Upper lobe of right lung (tissue), 1 donor: ENCODE data around the gene CAND2. TPM values are rescaled to one million over a fixed set of nuclear protein-coding genes. Genes with fewer than 3 reads are reported as not detected.
"Not testable (repeated sequence)": the region's sequence is repeated elsewhere in the genome, so short reads cannot be mapped to it uniquely, and the experiment has no call there.

Experiments used
- ATAC-seq: fragments of 200-7000 bp; cut with Tn5 transposase; one replicate; pipeline ENCODE4 v1.9.1; 2020; ENCODE audit warnings: mild to moderate bottlenecking, moderate library complexity
- DNase-seq: peaks from one replicate; pipeline ENCODE4 v3.0.0-alpha.2; 2020
- H3K27ac ChIP-seq: fragments of 200-600 bp; one replicate; pipeline ENCODE4 v1.8.0; 2022
- H3K27me3 ChIP-seq: fragments of 200-600 bp; one replicate; pipeline ENCODE4 v1.8.0; 2022; ENCODE audit warnings: mild to moderate bottlenecking
- H3K36me3 ChIP-seq: fragments of 200-600 bp; one replicate; pipeline ENCODE4 v1.8.0; 2022
- H3K4me1 ChIP-seq: fragments of 200-600 bp; one replicate; pipeline ENCODE4 v1.8.0; 2022
- H3K4me3 ChIP-seq: fragments of 200-600 bp; one replicate; pipeline ENCODE4 v1.8.0; 2022; ENCODE audit warnings: mild to moderate bottlenecking
- H3K9me3 ChIP-seq: fragments of 200-600 bp; one replicate; pipeline ENCODE4 v1.8.0; 2022
- intact Hi-C: fragments of 100-400 bp; cut with DNase I; formaldehyde crosslinking; loops from one replicate; pipeline ENCODE4 v1.11.0; 2022
- total RNA-seq: library from RNA; stranded (reverse); fragmentation: NEBNext Ultra II Directional; extraction: Animal tissue kit (Norgen Biotek cat#: 25700); gene quantifications from one replicate; pipeline ENCODE4 v1.2.1, GENCODE V29; 2021
- TF ChIP-seq, protein P1 (sequence below): fragments of 200-600 bp; IDR thresholded peaks from one replicate; pipeline ENCODE4 v1.8.0; 2022; ENCODE audit warnings: antibody characterized with exemption
- donor health status: DM: no; HTN: yes; CAD: no; lungs with severe emphysema.

Gene CAND2
- total RNA-seq, 1 donor from 2014 or later, result 7.8 TPM

DNA sequence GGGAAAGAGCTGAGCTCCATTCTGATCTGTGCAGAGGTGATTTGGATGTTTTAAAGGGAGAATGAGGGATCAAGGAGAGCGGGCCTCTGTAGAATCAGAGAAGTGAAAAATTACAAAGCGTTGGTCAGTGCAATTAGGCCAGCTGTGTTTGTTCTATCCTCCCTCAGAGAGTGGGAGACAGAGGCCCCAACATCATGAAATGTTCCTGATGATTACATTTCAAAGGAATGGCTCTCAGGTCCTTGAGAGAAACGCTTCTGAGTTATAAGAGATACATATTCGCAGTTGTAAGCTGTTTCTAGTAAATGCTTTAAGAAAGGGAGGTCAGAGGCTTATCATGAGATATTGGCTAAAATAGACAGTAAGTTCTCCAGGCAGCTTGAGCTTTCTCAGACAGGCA is 15.7 kb upstream of the CAND2 start:
- H3K27ac ChIP-seq, result no peak overlapping the region
- no peak for DNase-seq
- no peak for ATAC-seq
- H3K27me3 ChIP-seq, result no peaks in the 10 kb centered on the region
- H3K9me3 ChIP-seq, result no peaks in the 10 kb centered on the region
- TF ChIP-seq, protein P1, sequence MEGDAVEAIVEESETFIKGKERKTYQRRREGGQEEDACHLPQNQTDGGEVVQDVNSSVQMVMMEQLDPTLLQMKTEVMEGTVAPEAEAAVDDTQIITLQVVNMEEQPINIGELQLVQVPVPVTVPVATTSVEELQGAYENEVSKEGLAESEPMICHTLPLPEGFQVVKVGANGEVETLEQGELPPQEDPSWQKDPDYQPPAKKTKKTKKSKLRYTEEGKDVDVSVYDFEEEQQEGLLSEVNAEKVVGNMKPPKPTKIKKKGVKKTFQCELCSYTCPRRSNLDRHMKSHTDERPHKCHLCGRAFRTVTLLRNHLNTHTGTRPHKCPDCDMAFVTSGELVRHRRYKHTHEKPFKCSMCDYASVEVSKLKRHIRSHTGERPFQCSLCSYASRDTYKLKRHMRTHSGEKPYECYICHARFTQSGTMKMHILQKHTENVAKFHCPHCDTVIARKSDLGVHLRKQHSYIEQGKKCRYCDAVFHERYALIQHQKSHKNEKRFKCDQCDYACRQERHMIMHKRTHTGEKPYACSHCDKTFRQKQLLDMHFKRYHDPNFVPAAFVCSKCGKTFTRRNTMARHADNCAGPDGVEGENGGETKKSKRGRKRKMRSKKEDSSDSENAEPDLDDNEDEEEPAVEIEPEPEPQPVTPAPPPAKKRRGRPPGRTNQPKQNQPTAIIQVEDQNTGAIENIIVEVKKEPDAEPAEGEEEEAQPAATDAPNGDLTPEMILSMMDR, result no peak
- no peak overlapping the region for H3K4me3 ChIP-seq
- H3K4me1 ChIP-seq, result no peaks in the 10 kb centered on the region
- intact Hi-C loops, result no loop called here
- no peaks in the 10 kb centered on the region for H3K36me3 ChIP-seq

DNA sequence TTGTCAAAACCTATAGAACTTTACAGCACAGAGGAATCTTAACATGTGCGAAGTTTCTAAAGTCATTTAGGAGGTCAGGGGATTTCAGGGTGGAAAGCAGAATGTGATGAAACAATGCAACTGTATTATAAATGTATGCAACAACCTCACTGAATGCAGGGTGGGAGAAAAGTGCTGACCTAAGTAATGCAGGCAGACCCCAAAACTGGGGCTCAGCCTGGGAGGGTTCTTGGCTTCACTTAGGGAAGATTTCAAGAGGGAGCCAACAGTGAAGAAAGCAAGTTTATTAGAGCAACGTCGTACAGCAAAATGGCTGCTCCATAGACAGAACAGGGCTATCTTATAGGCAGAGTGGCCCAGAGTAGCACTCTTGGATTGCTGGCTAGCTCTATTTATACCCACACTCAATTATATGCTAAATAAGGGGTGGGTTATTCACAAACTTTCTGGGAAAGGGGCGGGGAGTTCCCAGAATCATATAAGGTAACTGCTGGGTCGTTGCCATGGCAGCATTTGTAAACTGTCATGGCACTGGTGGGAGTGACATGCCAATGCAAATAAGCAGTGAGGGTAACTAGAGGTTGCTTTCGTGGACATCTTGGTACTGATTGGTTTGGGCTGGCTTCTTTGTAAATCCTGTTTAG is 14.2 kb upstream of the CAND2 start:
- intact Hi-C loops, result no loop called here
- Histone ChIP-seq H3K4me3 (no peak overlapping the region), H3K9me3 (no peaks in the 10 kb centered on the region), H3K4me1 (no peaks in the 10 kb centered on the region), H3K27me3 (no peaks in the 10 kb centered on the region), H3K36me3 (no peaks in the 10 kb centered on the region), H3K27ac (no peak overlapping the region)
- TF ChIP-seq, protein P1, result no peak
- ATAC-seq (peak; percentile 43), DNase-seq (peak; percentile 18)

DNA sequence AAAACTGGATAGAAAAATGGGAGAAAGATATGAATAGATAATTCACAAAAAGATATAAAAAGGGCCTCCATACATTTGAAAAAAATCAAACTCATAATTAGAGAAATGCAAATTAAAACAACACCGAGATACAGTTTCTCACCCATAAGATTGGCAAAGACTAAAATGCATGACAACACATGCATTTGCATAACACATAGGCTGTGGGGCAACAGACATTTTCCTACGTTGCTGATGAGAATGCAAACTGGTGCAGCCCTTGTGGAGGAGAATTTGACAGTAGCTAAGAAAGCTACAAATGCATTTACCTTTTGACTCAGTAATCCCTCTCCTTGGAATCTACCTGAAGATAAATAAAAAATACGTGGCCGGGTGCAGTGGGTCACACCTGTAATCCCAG is 11.4 kb upstream of the CAND2 start:
- Histone ChIP-seq H3K27ac (no peak overlapping the region), H3K4me1 (no peaks in the 10 kb centered on the region), H3K36me3 (no peaks in the 10 kb centered on the region), H3K27me3 (no peaks in the 10 kb centered on the region), H3K9me3 (no peaks in the 10 kb centered on the region), H3K4me3 (no peak overlapping the region)
- intact Hi-C loops, result no loop called here
- DNase-seq, result no peak
- no peak for ATAC-seq
- TF ChIP-seq, protein P1, result no peak

DNA sequence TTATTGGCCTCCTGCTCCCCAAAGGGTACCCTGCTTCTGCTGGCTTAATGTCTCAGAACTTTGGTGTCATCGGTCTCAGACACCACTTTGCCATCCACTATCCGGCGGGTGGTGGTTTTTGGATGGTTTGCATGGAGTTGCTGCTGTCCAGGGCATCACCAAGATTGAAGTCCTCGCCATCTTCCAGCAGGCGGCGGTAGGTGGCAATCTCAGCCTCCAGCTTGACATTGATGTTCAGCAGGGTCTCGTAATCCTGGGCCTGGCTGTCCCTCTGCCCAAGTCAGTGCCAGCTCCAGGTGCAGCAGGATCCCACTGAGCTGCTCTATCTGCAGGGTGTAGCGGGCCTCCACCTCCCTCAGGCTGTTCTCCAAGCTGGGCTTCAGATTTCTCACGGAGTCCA is 9.1 kb upstream of the CAND2 start:
- intact Hi-C loops, H3K27ac ChIP-seq, H3K27me3 ChIP-seq, H3K9me3 ChIP-seq, ATAC-seq, H3K4me3 ChIP-seq, H3K36me3 ChIP-seq, H3K4me1 ChIP-seq: not testable (repeated sequence)
- peak; percentile 58 for DNase-seq
- TF ChIP-seq, protein P1, result peak; percentile 14

DNA sequence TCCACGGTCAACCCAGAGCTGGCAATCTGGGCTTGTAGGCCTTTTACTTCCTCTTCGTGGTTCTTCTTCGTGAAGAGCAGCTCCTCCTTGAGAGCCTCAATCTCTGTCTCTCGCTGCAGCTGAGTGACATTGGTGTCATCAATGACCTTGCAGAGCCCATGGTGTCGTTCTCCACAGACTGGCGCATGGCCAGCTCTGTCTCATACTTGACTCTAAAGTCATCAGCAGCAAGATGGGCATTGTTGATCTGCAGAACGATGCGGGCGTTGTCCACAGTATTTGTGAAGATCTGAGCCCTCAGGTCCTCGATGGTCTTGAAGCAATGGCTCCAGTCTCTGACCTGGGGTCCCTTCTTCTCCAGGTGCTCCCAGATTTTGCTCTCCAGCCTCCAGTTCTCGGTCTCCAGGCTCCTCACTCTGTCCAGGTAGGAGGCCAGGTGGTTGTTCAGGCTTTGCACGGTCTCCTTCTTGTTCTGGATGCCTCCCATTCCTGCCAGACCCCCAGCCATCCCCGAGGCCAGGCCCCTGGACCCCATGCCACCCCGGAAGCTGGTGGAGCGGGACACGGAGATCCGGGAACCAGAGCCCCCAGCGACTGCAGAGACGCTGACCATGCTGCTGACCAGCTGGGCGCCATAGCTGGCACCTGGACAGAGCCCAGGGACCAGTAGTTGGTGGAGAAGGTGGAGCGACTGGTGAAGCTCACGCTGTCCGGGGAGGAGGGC is 8.4 kb upstream of the CAND2 start:
- H3K4me3 ChIP-seq, H3K27me3 ChIP-seq, H3K4me1 ChIP-seq, H3K9me3 ChIP-seq, intact Hi-C loops, H3K27ac ChIP-seq, ATAC-seq, H3K36me3 ChIP-seq: not testable (repeated sequence)
- peak; percentile 34 for DNase-seq

DNA sequence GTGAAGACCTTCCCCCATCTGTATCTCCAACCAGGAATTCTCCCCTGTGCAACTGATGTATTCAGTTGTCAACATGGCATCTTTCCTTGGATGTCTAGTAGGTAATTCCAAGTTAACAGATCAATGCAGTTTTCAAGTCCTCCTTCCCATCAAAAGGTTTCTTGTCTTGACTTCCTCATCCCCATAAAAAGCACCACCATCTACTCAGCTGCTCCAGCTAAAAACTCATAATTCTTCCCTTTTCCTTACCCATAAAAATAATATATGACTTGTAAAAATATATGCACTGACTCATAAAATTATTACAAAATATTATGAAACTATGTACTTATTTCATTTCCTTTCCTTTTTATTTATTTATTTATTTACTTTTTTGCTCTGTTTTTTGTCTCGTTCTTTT is 5.0 kb upstream of the CAND2 start:
- no peaks in the 10 kb centered on the region for H3K27me3 ChIP-seq
- H3K27ac ChIP-seq, result no peak overlapping the region
- ATAC-seq, result no peak
- peaks cover 5% of the 10 kb centered on the region for H3K4me1 ChIP-seq
- DNase-seq, result no peak
- intact Hi-C loops, result no loop called here
- H3K36me3 ChIP-seq, result no peaks in the 10 kb centered on the region
- TF ChIP-seq, protein P1, result no peak
- H3K9me3 ChIP-seq, result no peaks in the 10 kb centered on the region
- no peak overlapping the region for H3K4me3 ChIP-seq
